ENCODE measurements around the gene TGFBR3L. TPM values are rescaled to one million over a fixed set of nuclear protein-coding genes. Genes with fewer than 3 reads are reported as not detected.

TGFBR3L gene
- total and polyA plus RNA-seq, 3 donors from 2014 or later, result 1.2 to 2.2 TPM; not detected in 1

DNA sequence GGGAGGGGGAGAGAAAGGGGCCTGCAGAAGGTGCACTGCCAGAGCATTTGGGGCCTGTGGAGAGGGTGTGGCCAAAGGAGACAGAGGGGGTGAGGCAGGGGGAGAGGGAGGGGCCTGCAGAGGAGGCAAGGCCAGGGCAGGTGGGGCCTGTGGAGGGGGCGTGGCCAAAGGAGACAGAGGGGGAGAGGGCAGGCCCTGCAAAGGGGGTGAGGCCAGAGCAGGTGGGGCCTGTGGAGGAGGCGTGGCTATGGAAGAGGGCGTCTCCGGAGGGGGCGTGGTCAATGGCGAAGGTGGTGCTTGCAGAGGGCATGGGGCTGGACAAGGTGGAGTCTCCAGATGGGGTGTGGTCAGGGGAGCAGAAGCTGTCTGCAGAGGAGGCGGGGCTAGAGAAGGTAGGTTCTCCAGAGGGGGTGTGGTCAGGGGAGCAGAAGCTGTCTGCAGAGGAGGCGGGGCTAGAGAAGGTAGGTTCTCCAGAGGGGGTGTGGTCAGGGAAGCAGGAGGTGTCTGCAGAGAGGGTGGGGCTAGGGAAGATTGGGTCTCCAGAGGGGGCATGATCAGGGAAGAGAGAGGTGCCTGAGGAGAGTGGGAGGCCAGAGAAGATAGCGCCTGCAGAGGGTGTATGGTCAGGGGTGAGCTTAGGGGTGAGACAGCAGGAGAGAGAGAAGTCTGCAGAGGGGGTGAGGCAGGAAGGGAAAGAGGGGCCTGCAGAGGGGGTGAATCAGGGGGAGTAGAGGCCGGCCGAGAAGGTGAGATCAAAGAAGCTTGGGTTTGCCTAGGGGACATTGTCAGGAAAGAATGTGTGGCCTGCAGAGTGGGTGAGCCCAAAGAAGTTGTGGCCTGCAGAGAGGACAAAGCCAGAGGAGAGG lies 43.8 kb upstream of the TGFBR3L start:
- no peaks in the 10 kb centered on the region for H3K9me3 ChIP-seq
- no peaks in the 10 kb centered on the region for H3K27me3 ChIP-seq
- no peaks in the 10 kb centered on the region for H3K36me3 ChIP-seq (ENCODE audit: low read depth, missing control alignments)
- H3K27ac ChIP-seq, result no peak overlapping the region
- WGBS, 2 donors, result 37 to 53% methylated on average over 11 of the region's 11 CpGs
- peak; percentile 51 for DNase-seq
- intact Hi-C loops (cut with DNase I; ENCODE audit: low total_unique reads), result no loop called here
- TF ChIP-seq, protein P1, sequence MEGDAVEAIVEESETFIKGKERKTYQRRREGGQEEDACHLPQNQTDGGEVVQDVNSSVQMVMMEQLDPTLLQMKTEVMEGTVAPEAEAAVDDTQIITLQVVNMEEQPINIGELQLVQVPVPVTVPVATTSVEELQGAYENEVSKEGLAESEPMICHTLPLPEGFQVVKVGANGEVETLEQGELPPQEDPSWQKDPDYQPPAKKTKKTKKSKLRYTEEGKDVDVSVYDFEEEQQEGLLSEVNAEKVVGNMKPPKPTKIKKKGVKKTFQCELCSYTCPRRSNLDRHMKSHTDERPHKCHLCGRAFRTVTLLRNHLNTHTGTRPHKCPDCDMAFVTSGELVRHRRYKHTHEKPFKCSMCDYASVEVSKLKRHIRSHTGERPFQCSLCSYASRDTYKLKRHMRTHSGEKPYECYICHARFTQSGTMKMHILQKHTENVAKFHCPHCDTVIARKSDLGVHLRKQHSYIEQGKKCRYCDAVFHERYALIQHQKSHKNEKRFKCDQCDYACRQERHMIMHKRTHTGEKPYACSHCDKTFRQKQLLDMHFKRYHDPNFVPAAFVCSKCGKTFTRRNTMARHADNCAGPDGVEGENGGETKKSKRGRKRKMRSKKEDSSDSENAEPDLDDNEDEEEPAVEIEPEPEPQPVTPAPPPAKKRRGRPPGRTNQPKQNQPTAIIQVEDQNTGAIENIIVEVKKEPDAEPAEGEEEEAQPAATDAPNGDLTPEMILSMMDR (IDR thresholded peaks at IDR 0.05), result no peak
- TF ChIP-seq POLR2A (IDR thresholded peaks at IDR 0.05), result no peak
- H3K4me1 ChIP-seq, result peaks cover 14% of the 10 kb centered on the region
- H3K4me3 ChIP-seq, result no peak overlapping the region

GRCh38 chr19:7871437-7872305 lies 43.0 kb upstream of the TGFBR3L start:
- Histone ChIP-seq H3K4me3 (no peak overlapping the region), H3K36me3 (ENCODE audit: low read depth, missing control alignments) (no peaks in the 10 kb centered on the region), H3K9me3 (no peaks in the 10 kb centered on the region), H3K27me3 (no peaks in the 10 kb centered on the region), H3K4me1 (peaks cover 14% of the 10 kb centered on the region), H3K27ac (no peak overlapping the region)
- DNase-seq, result peak; percentile 93
- TF ChIP-seq, protein P1 (IDR thresholded peaks at IDR 0.05), result no peak
- no peak for TF ChIP-seq POLR2A (IDR thresholded peaks at IDR 0.05)
- 4% methylated on average over 33 of the region's 33 CpGs for WGBS, 2 donors
- intact Hi-C loops (cut with DNase I; ENCODE audit: low total_unique reads), result no loop called here

DNA sequence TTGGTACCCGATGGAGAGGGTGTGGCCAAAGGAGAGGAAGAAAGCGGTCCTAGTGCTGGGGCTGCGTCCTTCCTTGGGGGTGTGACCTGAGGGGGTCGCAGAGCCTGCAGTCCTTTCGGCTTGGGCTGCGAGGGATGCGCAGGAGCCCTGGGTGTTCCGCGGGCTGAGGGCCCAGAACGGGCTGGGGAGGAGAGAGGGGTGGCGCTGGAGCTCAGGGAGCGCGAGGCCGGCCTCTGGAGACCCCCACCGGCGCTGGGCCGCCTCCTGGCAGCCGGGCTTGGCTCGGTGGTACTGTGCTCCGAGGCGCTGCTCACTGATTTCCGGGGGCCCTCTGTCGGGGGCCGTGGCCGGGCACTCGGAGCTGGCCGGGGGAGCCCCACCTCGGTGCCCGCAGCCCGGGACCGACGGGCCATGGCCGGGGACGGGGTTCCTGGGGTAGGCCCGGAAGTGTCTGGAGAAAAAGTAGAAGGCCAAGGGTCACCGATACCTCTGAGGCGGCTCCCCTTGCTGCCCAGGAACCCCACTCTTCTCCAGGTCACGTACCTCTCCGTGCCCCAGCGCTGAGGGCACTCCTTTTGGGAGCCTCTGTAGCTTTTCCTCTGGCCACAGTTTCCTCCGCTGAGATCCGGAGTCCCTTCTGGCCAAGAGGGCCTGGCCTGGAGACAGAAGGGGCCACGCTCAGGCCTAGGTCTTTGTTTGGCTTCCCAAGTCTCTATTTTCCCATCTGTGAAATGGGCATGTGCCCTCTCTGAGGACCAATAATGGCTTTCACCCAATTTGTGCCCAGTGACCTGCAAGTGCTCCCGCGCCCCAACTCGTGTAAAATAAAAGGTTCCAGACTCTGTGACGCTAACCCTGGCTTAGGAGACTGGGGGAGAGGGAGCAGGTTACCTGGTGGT lies 42.1 kb upstream of the TGFBR3L start:
- H3K36me3 ChIP-seq (ENCODE audit: low read depth, missing control alignments), result no peaks in the 10 kb centered on the region
- H3K4me1 ChIP-seq, result peaks cover 14% of the 10 kb centered on the region
- H3K9me3 ChIP-seq, result no peaks in the 10 kb centered on the region
- 52 to 60% methylated on average over 12 to 45 of the region's 47 CpGs for WGBS, 2 donors
- no peak overlapping the region for H3K4me3 ChIP-seq
- no peaks in the 10 kb centered on the region for H3K27me3 ChIP-seq
- no peak for TF ChIP-seq POLR2A (IDR thresholded peaks at IDR 0.05)
- TF ChIP-seq, protein P1 (IDR thresholded peaks at IDR 0.05), result no peak
- intact Hi-C loops (cut with DNase I; ENCODE audit: low total_unique reads), result no loop called here
- H3K27ac ChIP-seq, result no peak overlapping the region
- DNase-seq, result no peak

DNA sequence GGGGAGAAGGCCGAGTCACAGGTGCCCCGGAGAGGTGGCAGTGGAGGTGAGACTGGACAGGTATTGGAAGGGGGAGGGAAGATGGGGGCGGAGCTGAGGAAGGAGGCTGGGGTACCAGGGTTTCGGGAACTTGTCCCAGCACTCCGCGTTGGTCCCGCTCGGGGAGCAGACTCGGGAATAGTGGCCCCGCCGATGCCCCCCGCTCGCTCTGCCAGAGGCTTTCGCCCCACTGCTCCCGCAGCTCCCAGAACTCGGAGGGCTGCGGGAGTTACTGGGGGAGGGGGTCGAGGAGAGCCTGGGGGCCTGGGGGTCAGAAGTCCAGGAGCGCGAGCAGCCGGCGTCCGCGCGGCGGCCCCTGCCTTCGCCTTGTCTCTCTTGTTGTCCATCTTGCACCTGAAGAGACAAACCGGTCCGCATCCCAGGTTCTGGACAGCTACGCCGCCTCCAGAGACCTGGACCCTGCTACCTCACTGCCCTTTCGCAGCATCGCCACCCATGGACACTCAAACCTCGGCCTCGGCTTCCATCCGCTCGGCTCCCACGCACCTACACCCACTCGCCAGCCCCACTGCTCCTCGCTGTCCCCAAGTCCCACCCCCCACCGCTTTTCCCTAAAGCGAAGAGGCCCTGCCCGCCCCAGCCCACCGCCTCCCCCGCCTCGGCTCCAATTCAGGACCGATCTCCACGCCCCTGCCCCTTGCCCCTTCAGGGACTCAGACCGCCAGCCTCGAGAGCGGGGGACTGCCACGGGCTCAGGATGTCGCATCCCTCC lies 41.1 kb upstream of the TGFBR3L start:
- H3K27me3 ChIP-seq, result no peaks in the 10 kb centered on the region
- H3K9me3 ChIP-seq, result no peaks in the 10 kb centered on the region
- intact Hi-C loops (cut with DNase I; ENCODE audit: low total_unique reads), result no loop called here
- no peak for DNase-seq
- peaks cover 12% of the 10 kb centered on the region for H3K4me1 ChIP-seq
- TF ChIP-seq, protein P1 (IDR thresholded peaks at IDR 0.05), result no peak
- TF ChIP-seq POLR2A (IDR thresholded peaks at IDR 0.05), result no peak
- H3K27ac ChIP-seq, result no peak overlapping the region
- WGBS, 2 donors, result 12 to 16% methylated on average over 22 to 53 of the region's 53 CpGs
- peak overlapping the region; percentile 15 to 31 for H3K4me3 ChIP-seq
- no peaks in the 10 kb centered on the region for H3K36me3 ChIP-seq (ENCODE audit: low read depth, missing control alignments)

All from testis (tissue), 3 donors.